Left hindlimb (tissue), 1 donor: Measurements from ENCODE around the gene BAHCC1.

Experiments
- DNase-seq: peaks from one replicate; pipeline ENCODE4 v3.0.0-alpha.2; 2018

BAHCC1 gene

DNA sequence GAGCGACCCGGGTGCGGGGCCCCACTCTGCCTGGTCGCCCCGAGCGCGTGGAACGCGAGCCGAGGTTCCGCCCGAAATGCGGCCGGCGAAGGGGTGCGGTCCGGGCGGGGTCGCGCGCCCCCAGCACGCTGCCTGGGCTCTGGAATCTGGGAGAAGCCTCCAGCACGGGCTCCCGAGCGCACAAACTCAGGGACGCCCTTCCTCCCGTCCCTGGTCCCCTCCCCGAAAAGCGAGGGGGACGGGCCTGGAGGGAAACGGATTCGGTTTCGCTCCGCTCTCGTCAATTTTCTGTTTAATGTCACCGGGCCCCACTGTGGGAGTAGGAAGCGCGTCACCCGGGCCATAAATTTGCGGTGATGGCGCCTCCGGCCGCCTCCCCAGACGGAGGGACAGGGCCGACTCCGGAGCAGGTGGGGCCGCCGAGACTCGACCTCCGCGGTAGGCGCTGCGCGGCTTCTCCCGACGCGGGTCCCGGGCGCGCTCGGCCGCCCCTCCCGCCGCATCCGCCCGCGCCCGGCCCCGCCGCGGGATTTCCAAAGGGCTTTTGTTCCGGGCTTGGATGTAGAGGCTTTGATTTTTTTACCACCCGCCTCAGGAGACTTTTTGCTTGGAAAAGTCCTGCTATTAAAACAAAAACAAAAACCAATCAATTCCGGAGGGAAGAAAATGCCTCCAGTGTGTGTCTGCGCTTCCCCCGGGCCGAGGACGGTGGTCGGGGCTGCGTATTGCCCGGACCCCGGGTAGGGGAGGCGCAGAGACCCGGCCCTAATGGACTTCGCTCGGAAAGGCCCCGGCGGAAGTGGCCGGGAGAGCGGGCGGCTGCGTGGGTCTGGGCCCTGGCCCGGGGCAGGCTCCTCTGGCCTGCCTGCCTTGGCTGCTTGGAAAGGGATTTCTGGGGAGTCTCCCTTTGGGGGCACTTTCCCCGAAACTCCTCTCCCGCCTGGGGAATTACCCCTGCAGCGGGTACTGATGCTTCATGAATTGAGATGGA, 7.9 kb upstream of the BAHCC1 start:
- peak; percentile 84 for DNase-seq

DNA sequence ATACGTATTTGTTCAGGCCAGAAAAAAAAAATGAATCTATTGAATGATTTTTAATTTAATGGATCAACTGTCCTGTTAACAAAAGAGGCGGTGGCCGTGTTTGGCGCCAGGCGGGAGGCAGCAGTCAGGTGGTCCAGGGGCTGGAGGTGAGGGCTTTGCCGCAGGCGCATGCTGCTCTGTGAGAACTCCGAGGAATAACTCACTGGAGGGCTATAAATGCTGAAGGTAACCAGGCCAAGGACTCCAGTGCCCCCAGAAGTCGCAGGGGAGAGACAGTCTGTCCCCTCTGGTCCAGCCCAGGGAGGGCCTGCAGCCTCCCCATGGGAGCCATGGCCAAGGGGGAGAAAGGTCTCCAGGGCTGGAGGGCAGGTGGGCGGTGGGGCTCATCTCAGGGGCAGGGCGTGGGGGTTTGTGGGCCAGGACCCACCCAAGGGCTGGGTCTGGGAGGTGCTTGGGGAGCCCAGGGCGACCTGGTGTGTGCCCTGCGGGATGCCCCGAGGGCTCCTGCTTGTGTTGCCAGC, 7.1 kb upstream of the BAHCC1 start:
- no peak for DNase-seq

DNA sequence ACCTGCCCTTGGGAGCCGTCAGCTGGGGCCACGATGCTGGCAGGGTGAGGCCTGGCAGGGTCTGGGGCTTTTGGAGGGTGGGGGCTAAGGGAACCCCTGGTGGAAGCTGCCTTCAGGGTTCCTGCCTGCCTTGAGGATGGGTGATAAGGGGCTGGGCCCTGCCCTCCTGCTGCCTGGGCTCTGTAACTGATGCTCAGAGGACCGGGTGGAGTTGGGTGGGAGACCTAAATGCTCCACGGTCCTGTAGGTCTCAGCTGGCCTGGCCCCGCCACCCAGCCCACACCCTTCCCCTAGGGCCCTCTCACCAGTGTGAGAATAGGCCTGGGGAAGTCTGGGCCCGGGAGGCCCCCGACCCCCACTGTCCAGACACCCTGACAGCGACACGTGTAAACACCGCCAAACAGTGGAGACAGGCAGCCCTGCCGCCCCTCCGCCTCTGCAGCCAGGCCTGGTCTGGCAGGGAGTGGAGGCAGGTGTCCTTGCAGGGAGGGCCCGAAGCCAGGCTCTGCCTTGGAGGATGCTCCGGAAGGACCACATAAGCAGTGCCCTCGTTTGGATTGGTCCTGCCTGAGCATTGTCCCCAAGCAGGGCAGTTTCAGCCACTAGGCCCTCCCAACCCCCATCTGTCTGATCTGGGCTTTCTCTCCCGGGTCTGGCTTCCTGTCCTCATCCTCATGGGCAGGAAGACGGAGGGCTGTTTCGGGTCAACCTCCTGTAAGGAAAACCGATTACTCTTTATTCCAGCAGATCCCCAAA, 6.5 kb upstream of the BAHCC1 start:
- no peak for DNase-seq

DNA sequence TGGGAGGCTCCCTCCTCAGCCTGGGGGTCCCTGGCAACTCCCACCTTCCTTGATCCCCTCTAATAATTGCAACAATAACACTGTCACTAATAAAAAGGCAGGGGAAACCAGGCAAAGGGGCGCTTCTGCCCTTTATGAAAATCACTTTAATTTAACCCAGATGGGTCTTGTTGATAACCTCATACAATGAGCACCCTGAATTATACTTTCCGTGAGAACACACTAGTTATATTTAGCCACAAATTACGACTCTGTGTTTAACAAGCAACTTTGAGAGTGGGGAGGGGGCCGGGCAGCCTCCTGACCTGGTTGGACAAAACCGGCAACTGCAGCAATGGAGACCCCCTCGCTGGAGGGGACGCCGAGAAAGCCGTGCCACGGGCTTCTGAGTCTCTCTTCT, 5.7 kb upstream of the BAHCC1 start:
- DNase-seq = no peak

DNA sequence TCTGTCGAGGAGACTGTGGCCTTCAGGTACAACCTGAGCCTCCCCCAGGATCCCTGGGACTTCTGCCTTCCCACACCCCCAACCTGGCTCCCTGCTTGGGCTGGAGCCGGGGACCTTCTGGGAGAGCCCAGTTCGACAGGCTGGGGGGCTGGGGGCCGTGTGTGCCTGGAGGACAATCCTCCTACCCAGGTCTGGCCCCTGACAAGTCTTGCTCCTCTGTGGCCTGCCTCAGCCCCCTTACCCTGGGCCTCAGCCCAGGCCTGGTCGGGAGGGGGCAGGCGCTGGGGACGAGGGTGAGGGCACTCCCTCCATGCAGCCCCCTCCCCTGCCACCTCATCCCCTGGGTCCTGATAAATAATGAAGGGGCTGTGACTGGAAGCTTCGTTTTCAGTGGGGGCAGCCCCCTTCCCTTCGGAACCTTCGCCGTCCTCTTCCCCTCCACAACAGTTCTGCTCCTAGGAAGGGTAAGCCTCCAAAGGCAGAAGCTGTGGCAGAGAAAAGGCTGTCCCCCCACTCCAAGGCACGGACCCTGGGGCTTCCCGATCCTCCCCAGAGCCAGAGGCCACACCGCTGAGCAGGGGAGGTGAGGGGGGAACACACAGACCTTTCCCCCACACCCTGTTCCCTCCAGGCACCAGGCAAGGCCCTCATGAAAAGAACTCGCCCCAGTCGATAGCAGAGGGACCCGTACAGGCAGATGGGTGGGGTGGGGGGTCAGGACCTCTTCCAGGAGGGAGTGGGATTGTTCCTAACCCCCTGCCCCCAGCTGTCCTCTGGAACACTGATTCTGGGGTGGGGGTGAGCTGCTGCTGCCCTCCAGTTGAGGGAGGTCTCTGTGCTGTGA, 5.0 kb upstream of the BAHCC1 start:
- no peak for DNase-seq

DNA sequence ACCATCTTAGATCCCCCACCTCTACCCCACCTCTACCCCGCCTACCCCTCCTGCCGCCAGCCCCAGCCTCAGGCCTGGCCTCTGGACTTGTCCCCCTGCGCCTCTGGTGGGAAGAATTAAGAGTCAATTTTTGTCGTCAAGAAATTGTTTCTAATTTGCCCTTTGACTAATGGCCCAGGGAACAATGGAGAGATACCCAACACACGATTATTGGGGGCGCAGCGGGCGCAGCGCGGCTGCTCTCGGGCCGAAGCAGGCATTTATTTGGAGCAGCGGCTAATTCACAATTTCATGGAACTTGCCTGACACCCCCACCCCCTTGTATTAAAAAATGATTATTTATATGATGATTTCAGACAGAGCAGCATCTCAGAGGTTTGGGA, 4.4 kb upstream of the BAHCC1 start:
- no peak for DNase-seq

DNA sequence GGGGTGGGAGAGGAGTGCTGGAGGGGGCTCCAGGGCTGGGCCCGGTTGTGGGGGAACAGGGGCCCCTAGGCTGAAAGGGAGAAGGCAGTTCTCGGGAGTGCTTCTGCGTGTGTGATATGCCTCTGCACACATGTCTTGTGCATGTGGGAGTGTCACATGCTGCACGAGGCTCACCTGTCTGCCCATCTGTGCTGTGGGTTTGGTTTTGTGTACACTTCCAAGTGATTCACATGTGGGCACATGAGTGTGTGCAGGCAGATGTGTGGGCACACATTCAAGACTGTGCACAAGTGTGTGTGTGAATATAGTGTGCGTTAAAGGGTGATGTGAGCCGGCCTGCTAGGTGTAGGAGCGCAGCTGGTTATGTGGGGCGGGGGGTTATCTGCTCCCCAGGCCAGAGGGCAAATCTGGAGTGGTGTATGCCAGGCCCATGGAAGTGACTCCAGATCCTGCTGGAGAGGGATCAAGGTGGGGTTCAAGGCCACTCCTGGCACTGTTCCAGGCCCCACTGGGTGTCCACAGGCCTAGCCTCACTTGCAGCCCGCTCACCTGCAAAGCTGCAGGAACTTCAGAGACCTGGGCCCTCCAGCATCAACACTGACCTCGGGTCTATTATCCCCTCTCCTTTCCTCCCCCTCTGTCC, 3.8 kb upstream of the BAHCC1 start:
- no peak for DNase-seq

DNA sequence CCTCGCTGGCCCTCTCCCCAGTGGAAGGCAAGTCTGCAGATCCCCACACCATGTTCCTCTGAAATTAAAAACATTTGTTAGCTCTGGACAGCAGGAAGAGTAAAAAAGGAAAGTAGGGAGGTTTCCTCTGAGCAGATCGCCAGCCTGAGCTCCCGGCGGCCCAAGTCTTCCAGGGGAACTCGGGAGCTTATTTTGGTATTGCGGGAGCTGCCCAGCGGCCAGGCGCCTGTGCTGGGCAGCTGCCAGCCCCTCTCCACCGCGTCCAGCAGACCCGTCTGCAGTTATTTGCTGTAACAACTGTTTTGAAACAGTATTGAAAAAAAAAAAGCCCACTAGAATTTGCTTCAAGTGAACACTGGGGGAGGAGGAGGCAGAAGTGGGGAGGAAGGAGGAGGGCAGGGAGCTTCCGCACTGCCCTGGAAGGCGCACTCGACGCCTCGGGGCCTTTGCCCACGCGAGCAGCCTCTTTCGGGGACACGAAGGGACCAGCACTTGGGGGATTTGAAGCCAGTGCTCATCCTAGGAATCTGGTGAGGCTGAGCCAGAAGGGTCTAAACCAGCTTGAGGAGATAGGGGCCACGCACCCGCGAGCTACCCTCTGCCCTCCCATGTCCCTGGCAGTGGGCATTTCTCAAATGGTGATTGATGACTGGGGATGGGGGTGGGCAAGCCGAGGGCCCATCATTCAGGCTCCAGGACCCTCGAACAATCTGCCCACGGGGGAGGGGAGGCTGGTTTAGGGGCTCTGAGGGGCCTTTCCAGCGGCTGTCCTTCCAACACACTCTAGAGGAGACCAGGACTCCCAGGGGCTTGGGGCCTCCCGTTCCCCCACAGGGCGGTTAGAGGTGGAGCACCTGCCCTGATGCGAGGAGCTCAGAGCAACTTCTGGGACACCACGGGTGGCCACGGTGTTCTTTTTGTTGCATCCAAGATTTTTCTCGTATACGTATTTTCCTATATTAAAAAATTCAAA, 3.0 kb upstream of the BAHCC1 start:
- peak; percentile 84 for DNase-seq

DNA sequence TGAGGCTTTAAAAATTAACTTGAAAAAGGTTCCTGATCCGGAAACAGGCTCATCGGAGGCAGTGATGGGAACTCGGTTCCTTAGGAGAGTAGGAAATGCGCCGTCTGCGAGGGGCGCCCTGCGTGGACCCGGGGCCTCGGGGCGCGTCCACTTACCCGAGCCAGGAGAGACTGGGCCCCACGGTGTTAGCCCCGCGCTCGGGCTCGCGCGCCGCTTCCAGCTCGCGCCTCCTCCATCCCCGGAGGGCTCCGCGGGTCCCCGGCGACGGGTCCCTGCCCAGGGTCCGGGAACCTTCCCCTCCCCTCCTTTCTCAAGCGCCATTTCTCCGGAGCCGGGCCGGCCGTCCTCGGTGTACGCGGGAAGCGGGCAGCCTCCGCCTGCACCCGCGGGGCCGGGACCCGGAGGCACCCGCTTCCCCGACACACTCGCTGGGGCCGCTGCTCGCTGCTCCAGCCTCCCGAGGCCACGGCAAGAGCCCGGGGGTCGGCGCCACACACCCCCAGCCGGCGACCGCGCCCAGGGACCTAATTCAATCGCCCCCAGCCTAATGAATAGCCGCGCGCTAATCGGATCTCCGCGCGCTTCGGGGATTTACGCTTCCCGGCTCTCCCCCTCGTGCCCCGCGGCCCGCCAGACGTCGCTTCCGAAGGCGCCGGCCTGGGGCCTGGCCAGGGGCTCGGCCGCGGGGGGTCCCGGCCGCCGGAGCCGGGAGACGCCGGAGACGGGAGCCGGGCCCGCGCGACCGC, 2.2 kb upstream of the BAHCC1 start:
- peak; percentile 47 for DNase-seq

DNA sequence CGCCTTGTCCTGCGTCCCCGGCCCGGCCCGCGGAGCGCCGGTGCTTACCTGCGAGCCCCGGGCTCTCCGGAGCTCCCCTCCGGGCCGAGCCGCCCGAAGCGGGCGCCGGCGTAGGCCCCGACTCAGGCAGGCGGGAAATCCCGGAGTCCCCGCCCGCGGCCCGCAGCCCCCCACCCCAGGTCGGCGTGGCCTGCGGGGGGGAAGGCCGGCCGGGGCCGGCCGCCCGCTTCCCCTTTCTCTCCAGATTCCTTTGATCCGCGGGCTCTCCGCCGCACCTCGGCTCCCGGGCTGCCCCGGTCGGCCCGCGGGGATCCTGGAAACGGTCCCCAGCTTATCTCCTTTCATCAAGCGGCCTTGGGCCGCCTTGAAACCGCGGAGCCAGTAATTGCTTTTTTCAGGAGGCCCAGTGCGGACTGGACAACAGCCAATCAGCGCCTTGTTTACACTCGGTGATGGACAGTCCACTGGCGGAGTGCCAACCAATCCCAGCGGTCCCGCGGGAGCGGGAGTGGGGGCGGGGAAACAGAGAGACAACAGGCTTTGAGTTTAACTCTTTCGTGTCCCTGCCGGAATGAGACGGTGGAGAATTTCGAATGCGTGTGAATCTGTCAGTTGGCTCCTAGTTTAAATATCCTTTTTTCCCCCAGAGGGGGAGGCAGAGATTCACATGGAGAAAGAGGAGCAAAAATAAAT, 1.4 kb upstream of the BAHCC1 start:
- peak; percentile 100 for DNase-seq

DNA sequence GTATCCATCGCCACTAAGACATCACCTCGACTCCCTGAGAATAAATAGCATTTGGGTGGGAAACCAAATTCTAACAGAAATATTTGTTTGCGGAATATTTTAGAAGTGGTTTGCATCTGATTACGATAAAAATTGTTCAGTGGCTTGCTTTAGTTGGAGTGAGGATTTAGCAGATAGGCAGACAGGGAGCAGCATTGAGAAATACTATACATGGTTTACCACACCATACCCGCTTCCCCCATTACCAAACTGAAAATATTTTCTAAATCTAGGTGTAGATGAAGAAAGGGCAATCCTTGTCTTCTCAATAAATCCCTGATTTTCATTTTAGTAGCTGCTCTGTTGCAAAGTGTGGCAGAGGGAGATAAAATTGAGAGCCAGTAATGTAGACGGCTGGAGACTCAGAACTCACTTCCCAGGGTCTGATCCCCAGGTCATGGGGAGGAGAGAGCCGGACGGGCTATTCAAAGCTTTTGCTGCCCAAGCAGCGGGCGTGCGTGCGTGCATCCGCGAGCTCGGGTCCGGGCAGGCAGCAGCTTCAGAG, 808 bp upstream of the BAHCC1 start:
- peak; percentile 52 for DNase-seq

DNA sequence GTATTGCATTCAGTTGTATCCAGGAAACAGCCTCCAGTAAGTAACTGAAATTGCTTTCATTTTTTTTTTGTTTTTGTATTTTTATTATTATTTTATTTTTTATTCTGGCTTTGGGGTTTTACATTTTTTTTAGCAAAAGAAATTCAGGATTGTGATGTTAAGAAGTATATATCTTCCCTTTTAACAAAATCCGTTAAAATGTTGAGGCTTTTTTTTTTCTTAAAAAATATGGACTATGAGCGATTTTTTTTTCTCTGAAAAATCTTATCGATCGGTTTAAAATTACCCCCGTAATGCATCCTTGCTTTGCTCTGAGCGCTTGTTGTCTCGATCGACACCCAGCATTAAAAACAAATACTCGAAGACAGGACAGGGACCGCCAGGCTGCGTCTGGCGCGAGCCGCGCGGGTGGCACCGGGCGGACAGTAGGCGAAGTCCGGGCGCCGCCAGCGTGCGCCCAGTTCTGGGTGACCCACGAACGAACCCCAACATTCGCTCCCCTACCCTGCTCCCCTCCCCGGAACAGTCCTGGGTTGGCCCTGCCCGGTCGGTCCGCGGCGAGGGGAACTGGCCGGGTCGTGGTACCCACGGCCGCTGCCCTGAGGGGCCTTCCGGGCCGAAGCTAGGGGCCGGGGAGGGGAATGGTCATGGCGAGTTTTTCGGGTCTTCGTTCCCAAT, 482 bp downstream of the BAHCC1 start:
- no peak for DNase-seq

DNA sequence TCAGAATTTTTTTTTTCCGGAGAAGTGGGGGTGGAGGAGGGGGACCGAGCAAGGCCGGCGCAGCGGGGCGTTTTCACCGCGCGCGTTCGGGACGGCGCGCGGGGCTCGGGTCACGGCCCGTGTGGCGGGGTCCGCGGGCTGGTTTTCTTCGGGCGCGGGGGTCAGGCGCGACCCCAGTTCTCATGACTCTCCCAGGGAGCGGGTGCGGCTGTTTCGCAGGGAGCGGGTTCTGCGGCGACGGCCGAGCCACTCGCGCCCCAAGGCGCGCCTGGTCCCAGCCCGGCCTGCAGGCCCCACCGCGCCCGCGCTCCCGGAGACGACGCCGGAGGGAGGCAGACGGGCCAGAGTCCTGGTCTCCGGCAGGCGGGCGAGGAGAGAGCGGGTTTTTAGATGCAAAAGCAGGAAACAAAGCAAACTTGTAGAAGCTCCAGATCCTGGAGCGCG, 1.0 kb downstream of the BAHCC1 start:
- peak; percentile 45 for DNase-seq

DNA sequence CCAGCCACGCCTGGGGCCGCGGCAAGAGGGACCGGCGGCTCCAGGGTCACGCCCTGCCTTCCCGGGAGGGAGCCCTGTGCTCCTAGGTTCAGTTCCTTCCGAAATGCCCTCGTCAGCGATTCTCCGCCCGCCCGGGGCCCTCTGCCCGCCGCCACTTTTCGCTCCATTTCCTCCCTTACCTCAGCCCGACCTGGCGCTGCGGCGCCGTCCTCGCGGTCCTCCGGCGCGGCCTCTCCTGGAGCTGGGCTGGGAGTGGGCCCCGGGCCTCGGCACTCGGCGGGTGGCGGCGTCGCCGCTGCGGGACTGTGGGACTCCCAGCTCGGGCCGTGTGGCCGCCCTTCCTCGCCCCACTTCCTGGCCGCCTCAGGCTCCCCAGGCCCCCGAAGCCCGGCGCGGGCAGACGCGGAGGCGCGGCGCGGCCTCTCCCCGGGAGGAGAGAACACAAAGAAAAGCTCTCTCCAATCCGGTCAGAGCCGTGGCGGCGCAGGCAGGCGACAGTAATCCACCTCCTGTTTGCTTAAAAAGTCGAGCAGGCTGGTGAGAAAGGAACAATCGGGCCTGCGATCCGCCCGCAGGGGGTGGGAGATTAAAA, 1.6 kb downstream of the BAHCC1 start:
- DNase-seq = peak; percentile 42

DNA sequence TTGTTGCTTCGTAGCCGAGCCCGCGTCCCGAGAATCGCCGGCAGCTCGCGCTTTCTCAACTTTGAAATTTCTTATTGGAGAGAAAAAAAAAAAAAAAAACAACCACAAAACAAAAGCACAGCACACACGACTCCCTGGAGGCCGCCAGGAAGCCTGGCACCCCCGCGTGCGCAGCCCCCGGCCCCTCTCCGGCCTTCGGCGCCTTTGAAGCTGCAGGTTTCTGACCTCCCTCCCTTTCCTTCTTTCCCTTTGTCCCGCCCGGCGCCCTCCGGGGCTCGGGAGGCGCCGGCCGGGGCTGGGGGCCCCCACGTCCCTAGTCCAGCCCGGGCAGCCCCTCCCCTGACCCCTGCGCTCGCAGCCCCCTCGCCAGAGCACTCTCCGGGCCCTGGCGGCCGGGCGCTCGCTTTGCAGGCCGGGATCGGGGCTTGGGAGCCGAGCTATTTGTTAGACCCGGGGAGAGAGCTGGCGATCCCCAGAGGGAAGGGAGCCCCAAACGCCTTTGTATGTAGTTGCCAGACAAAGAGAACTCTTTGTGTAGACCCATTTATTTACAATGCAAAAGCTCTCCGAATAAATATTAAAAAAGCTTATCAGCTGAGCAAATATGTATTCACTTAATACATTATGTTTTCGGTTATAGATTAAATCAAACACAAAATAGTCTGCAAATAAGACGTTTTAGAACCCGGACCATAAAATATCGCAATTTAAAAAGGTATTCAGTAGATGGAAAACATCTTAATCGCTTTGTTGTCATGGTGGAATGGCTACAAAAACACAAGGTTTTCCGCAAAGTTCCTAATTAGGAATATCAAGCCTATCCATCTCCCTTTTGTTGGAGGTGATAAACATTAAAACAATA, 2.3 kb downstream of the BAHCC1 start:
- DNase-seq = peak; percentile 58

DNA sequence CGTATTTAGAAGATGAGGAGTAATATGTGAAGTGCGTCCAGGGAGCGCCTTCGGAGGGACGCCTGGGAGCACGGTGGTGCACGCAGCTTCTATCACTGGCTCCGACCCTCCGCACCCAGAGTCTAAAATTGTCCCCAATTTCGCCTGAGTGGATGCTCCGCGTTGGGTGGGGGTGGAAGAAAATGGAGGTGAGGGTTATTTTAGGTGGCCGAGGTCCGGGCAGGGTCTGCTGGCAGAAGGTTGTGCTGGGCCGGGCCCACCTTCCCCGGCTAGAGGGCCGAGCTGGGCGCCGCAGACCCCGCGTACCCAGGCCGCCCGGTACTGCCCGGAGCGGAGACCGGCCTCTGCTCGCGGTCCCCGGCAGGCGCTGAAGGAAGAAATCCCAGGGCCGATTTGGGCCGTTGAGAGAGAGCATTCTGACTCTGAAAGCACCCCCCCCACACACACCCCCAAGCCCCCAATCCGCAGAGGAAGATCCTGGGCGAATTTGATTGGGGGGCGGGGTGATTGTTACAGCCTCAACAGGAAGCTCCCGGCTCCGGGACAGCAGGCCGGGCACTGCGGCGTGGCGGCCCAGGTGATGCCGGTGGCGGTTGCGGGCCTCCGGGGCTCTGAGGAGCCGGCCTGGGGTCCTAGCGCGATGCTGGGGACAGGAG, 3.0 kb downstream of the BAHCC1 start:
- peak; percentile 83 for DNase-seq
